Measurements from ENCODE around the gene FBXW2.

DNA sequence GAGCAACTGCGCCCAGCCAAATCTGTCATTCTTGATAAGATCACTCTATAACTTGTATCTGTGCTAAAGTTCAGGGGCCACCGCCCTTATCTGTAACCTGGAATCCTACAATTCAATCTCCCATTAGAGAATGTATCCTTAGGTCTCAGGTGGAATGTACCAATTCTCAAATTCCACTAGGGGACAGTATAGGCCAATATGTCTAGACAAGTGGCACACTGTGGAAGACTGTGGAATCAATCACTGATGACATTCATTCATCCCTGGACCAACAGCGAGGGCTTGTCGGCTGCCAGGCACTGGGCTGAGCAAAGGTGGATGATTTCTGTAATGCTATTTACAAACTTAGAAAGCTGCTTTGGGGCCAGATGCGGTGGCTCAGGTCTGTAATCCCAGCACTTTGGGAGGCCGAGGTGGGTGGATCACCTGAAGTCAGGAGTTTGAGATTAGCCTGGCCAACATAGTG lies 50.2 kb downstream of the FBXW2 start:
- TF ChIP-seq POLR2A (IDR thresholded peaks at IDR 0.05) (no peak), CTCF (IDR thresholded peaks at IDR 0.05) (peak; percentile 75 to 94 (median 84))
